ENCODE measurements around the gene AKAP5. TPM values are rescaled to one million over a fixed set of nuclear protein-coding genes. Genes with fewer than 3 reads are reported as not detected.
A peak's percentile ranks its signal among the peaks of the same experiment; 100 is the strongest.

The AKAP5 gene
- total and polyA plus RNA-seq, 2 of the 13 experiments (the other 11 are each of a cell fraction or from before 2014, with no cell fraction given), result 0.18 to 1.5 TPM

- TF ChIP-seq ARID5B (CRISPR knock-in tag; IDR thresholded peaks at IDR 0.05) (no peak; the same call in 1 of the 2 replicates), CHCHD3 (CRISPR knock-in tag; IDR thresholded peaks at IDR 0.05) (no peak), RARG (CRISPR knock-in tag; IDR thresholded peaks at IDR 0.05; ENCODE audit: low read depth) (no peak), FOXK1 (CRISPR knock-in tag; IDR thresholded peaks at IDR 0.05; ENCODE audit: borderline replicate concordance, low read depth) (no peak), U2AF1 (optimal IDR thresholded peaks at IDR 0.05; ENCODE audit: low read depth, low read length) (peak; percentile 85), TFE3 (CRISPR knock-in tag; IDR thresholded peaks at IDR 0.05) (peak; percentile 65), ZNF850 (CRISPR knock-in tag; conservative IDR thresholded peaks at IDR 0.05) (peak; percentile 73; the same call in 1 of the 2 replicates), ZNF879 (CRISPR knock-in tag; IDR thresholded peaks at IDR 0.05) (peak; percentile 87; the same call in 1 of the 2 replicates), ZNF496 (CRISPR knock-in tag; IDR thresholded peaks at IDR 0.05; ENCODE audit: insufficient replicate concordance) (no peak), FUBP1 (CRISPR knock-in tag; IDR thresholded peaks at IDR 0.05; ENCODE audit: borderline replicate concordance) (no peak), ZC3H13 (CRISPR knock-in tag; IDR thresholded peaks at IDR 0.05) (peak; percentile 6; the same call in 1 of the 2 replicates), NFRKB (IDR thresholded peaks at IDR 0.05) (no peak), KDM6A (CRISPR knock-in tag; IDR thresholded peaks at IDR 0.05; ENCODE audit: low read depth) (no peak), ZNF674 (CRISPR knock-in tag; IDR thresholded peaks at IDR 0.05; ENCODE audit: low read depth) (peak; percentile 22; the same call in 1 of the 2 replicates), ZNF512 (CRISPR knock-in tag; IDR thresholded peaks at IDR 0.05) (no peak), SMYD3 (CRISPR knock-in tag; IDR thresholded peaks at IDR 0.05) (no peak), MAF1 (CRISPR knock-in tag; IDR thresholded peaks at IDR 0.05; ENCODE audit: borderline replicate concordance) (no peak), JDP2 (CRISPR knock-in tag; IDR thresholded peaks at IDR 0.05; ENCODE audit: borderline replicate concordance) (no peak), RCOR2 (CRISPR knock-in tag; IDR thresholded peaks at IDR 0.05) (no peak), ZNF660 (CRISPR knock-in tag; IDR thresholded peaks at IDR 0.05; ENCODE audit: borderline replicate concordance, low read depth) (no peak), XBP1 (CRISPR knock-in tag; IDR thresholded peaks at IDR 0.05) (peak; percentile 29; the same call in 1 of the 2 replicates)
These were observed 38.4 kb downstream of the AKAP5 start, which contains the start of gene ZBTB25 (continued) for GRCh38 chr14:64503434-64504309.

Data from HepG2 (cell line).